Liver (tissue), 9 donors: Measurements from ENCODE around the gene IQSEC1. TPM values are rescaled to one million over a fixed set of nuclear protein-coding genes. Genes with fewer than 3 reads are reported as not detected.

Experiments
- DNase-seq: peaks from one replicate; pipeline ENCODE4 v3.0.0-alpha.2; 2017; ENCODE audit warnings: low spot score
- H3K27ac ChIP-seq, 2 donors: one replicate each; pipeline ENCODE4 v1.7.0; 2013; ENCODE audit warnings: inconsistent platforms in 2 of 2, low read length in 2 of 2, control low read depth in 1 of 2, low read depth in 1 of 2, mild to moderate bottlenecking in 1 of 2
- H3K27me3 ChIP-seq, 4 donors: one replicate each; pipeline versions ENCODE4 v1.6.1 to v1.7.0; 2013; ENCODE audit warnings: low read length in 3 of 4, inconsistent platforms in 1 of 4, mild to moderate bottlenecking in 1 of 4, moderate library complexity in 1 of 4; ENCODE audit not compliant: control insufficient read depth in 4 of 4, insufficient read depth in 4 of 4
- H3K36me3 ChIP-seq, 4 donors: one replicate each; pipeline versions ENCODE4 v1.6.1 to v1.7.0; 2013; ENCODE audit warnings: low read length in 3 of 4, mild to moderate bottlenecking in 3 of 4, low read depth in 1 of 4, moderate library complexity in 1 of 4; ENCODE audit not compliant: control insufficient read depth in 4 of 4, insufficient read depth in 3 of 4
- H3K4me1 ChIP-seq, 4 donors: one replicate each; pipeline versions ENCODE4 v1.6.1 to v1.7.0; 2013; ENCODE audit warnings: low read length in 3 of 4, mild to moderate bottlenecking in 3 of 4, moderate library complexity in 1 of 4; ENCODE audit not compliant: control insufficient read depth in 4 of 4, insufficient read depth in 4 of 4
- H3K4me3 ChIP-seq, 3 donors: one replicate each; pipeline versions ENCODE4 v1.6.1 to v1.7.0; 2013; ENCODE audit warnings: low read length in 3 of 3, control low read depth in 1 of 3, low read depth in 1 of 3, mild to moderate bottlenecking in 1 of 3
- H3K9ac ChIP-seq, 2 donors: one replicate each; pipeline ENCODE4 v1.7.0; 2013; ENCODE audit warnings: low read length in 2 of 2, mild to moderate bottlenecking in 2 of 2, moderate library complexity in 2 of 2, control low read depth in 1 of 2, low read depth in 1 of 2
- H3K9me3 ChIP-seq, 4 donors: one replicate each; pipeline versions ENCODE4 v1.6.1 to v1.7.0; 2013; ENCODE audit warnings: low read length in 3 of 4; ENCODE audit not compliant: control insufficient read depth in 4 of 4
- ATF3 ChIP-seq: IDR thresholded peaks from 2 replicates; pipeline ENCODE4 v1.6.1; 2016; ENCODE audit warnings: antibody characterized with exemption
- CTCF ChIP-seq: fragments of 150-350 bp; IDR thresholded peaks from 2 replicates; pipeline ENCODE4 v1.5.1; 2017; ENCODE audit warnings: improper control_type of control experiment, low read depth, low read length; ENCODE audit not compliant: missing input control
- EGR1 ChIP-seq, 2 donors: IDR thresholded peaks; 2 replicates each; pipeline ENCODE4 v1.6.1; 2016 to 2018; ENCODE audit warnings: antibody characterized with exemption in 2 of 2, low read depth in 2 of 2
- FOXA1 ChIP-seq: IDR thresholded peaks from 2 replicates; pipeline ENCODE4 v1.6.1; 2016; ENCODE audit warnings: antibody characterized with exemption
- FOXA2 ChIP-seq: IDR thresholded peaks from 2 replicates; pipeline ENCODE4 v1.6.1; 2016; ENCODE audit warnings: antibody characterized with exemption
- GABPA ChIP-seq, 2 donors: IDR thresholded peaks in 1 of 2; conservative IDR thresholded peaks in 1 of 2; 2 replicates each; pipeline ENCODE4 v1.6.1; 2016; ENCODE audit warnings: antibody characterized with exemption in 2 of 2, mild to moderate bottlenecking in 1 of 2, moderate library complexity in 1 of 2
- HNF4A ChIP-seq, 2 donors: conservative IDR thresholded peaks; 2 replicates each; pipeline ENCODE4 v1.6.1; 2016; ENCODE audit warnings: antibody characterized with exemption in 2 of 2, mild to moderate bottlenecking in 2 of 2
- HNF4G ChIP-seq: IDR thresholded peaks from 2 replicates; pipeline ENCODE4 v1.6.1; 2016; ENCODE audit warnings: antibody characterized with exemption
- JUND ChIP-seq, 2 donors: IDR thresholded peaks; 2 replicates each; pipeline ENCODE4 v1.6.1; 2016; ENCODE audit warnings: antibody characterized with exemption in 2 of 2
- MAX ChIP-seq: IDR thresholded peaks from 2 replicates; pipeline ENCODE4 v1.6.1; 2016; ENCODE audit warnings: antibody characterized with exemption
- NR2F2 ChIP-seq: IDR thresholded peaks from 2 replicates; pipeline ENCODE4 v1.6.1; 2016; ENCODE audit warnings: antibody characterized with exemption
- RAD21 ChIP-seq, 2 donors: IDR thresholded peaks; 2 replicates each; pipeline ENCODE4 v1.6.1; 2016; ENCODE audit warnings: antibody characterized with exemption in 2 of 2, mild to moderate bottlenecking in 2 of 2
- REST ChIP-seq: IDR thresholded peaks from 2 replicates; pipeline ENCODE4 v1.6.1; 2016; ENCODE audit warnings: antibody characterized with exemption, mild to moderate bottlenecking
- RXRA ChIP-seq, 2 donors: IDR thresholded peaks; 2 replicates each; pipeline ENCODE4 v1.6.1; 2017 to 2018; ENCODE audit warnings: antibody characterized with exemption in 2 of 2, mild to moderate bottlenecking in 1 of 2
- SP1 ChIP-seq: IDR thresholded peaks from 2 replicates; pipeline ENCODE4 v1.6.1; 2018; ENCODE audit warnings: antibody characterized with exemption, mild to moderate bottlenecking
- TAF1 ChIP-seq: conservative IDR thresholded peaks from 2 replicates; pipeline ENCODE4 v1.6.1; 2016; ENCODE audit warnings: antibody characterized with exemption, mild to moderate bottlenecking
- YY1 ChIP-seq: IDR thresholded peaks from 2 replicates; pipeline ENCODE4 v1.6.1; 2016; ENCODE audit warnings: antibody characterized with exemption, mild to moderate bottlenecking
- ZBTB33 ChIP-seq: IDR thresholded peaks from 2 replicates; pipeline ENCODE4 v1.6.1; 2016; ENCODE audit warnings: antibody characterized with exemption
- WGBS: extraction: QIAGEN DNeasy Blood & Tissue Kit; methylation state at CpG from one replicate; pipeline ENCODE4 v1.1.7; 2013; 5-methylcytosine and 5-hydroxymethylcytosine counted together
- polyA plus RNA-seq, 2 donors: library from polyadenylated mRNA; stranded (reverse) in 1 of 2; unstranded in 1 of 2; fragments of 200-250 nt in 1 of 2; fragments of >200 nt in 1 of 2; fragmentation: Nextera tagmentation in 1 of 2; extraction: Ambion mirVana in 1 of 2; gene quantifications; one replicate each; pipeline versions ENCODE4 v1.2.1 to v1.2.3, GENCODE V29; 2013 to 2015
- total RNA-seq, 2 donors: library from RNA; depleted of rRNA; stranded (reverse); fragments of >200 nt; gene quantifications; one replicate each; pipeline ENCODE4 v1.2.3, GENCODE V29; 2014
- donor health status: healthy.
- donor health status: healthy.
- donor health status: healthy.
- donor health status: healthy.
- donor health status: healthy.

Gene IQSEC1
- total and polyA plus RNA-seq, 4 donors: 12.7 to 56.0 (median 36.2) TPM

GRCh38 chr3:13053420-13053819 lies 19.8 kb downstream of the IQSEC1 start:
- no peak overlapping the region for H3K27ac ChIP-seq
- 79% methylated on average over 8 of the region's 8 CpGs for WGBS
- TF ChIP-seq ZBTB33: no peak
- TF ChIP-seq CTCF: no peak
- TF ChIP-seq ATF3: no peak
- no peak for TF ChIP-seq FOXA2
- no peak for TF ChIP-seq SP1
- TF ChIP-seq YY1: no peak
- no peak for TF ChIP-seq RXRA (IDR thresholded peaks at IDR 0.05)
- no peak for TF ChIP-seq MAX
- TF ChIP-seq RAD21 (IDR thresholded peaks at IDR 0.05): no peak
- TF ChIP-seq REST: no peak
- no peak for TF ChIP-seq HNF4A (conservative IDR thresholded peaks at IDR 0.05)
- no peak for TF ChIP-seq FOXA1
- TF ChIP-seq HNF4G: no peak
- TF ChIP-seq GABPA (IDR thresholded peaks at IDR 0.05 in 1 of 2, conservative IDR thresholded peaks at IDR 0.05 in 1 of 2): no peak
- no peak for TF ChIP-seq JUND (IDR thresholded peaks at IDR 0.05)
- TF ChIP-seq NR2F2: no peak
- no peak for TF ChIP-seq TAF1
- TF ChIP-seq EGR1 (IDR thresholded peaks at IDR 0.05; ENCODE audit: low read depth in 2 of 2): no peak
- H3K4me1 ChIP-seq: no peaks in the 10 kb centered on the region
- H3K27me3 ChIP-seq: no peaks in the 10 kb centered on the region
- H3K9me3 ChIP-seq: no peaks in the 10 kb centered on the region
- no peaks in the 10 kb centered on the region for H3K36me3 ChIP-seq
- no peak for DNase-seq
- no peak overlapping the region for H3K4me3 ChIP-seq
- H3K9ac ChIP-seq: no peak overlapping the region
